ENCODE measurements around the gene IL3RA.

The IL3RA gene

GRCh38 chrX:1351981-1352714, 15.6 kb downstream of the IL3RA start:
- H3K79me2 ChIP-seq (ENCODE audit: control insufficient read depth, low read length), result no peaks in the 10 kb centered on the region
- H3K9me3 ChIP-seq (ENCODE audit: control insufficient read depth, insufficient read depth, low read length), result no peaks in the 10 kb centered on the region
- H4K20me1 ChIP-seq (ENCODE audit: control insufficient read depth, insufficient read depth, low read depth, low read length), result no peaks in the 10 kb centered on the region
- no peaks in the 10 kb centered on the region for H3K36me3 ChIP-seq (ENCODE audit: control insufficient read depth, low read length)
- no peak overlapping the region for H3K4me3 ChIP-seq (ENCODE audit: low read length)
- H3K9me2 ChIP-seq (replicated peaks; ENCODE audit: control insufficient read depth, low read length), result no peaks in the 10 kb centered on the region
- peaks cover 15% of the 10 kb centered on the region for H3K4me1 ChIP-seq (ENCODE audit: control insufficient read depth, low read length)
- H3K27me3 ChIP-seq (ENCODE audit: control insufficient read depth, low read length), result no peaks in the 10 kb centered on the region
- no peak overlapping the region for H3K27ac ChIP-seq (ENCODE audit: low read depth, low read length)
- H3F3A ChIP-seq (ENCODE audit: control insufficient read depth, insufficient read depth), result peaks cover 3% of the 10 kb centered on the region; the same call in 1 of the 2 replicates
- TF ChIP-seq CTCF (IDR thresholded peaks at IDR 0.05; ENCODE audit: low read depth, low read length, poor library complexity, severe bottlenecking) (no peak), EZH2phosphoT487 (IDR thresholded peaks at IDR 0.05; ENCODE audit: borderline replicate concordance, low read length) (no peak)
- H3K4me2 ChIP-seq (ENCODE audit: low read length), result no peak overlapping the region

- Histone ChIP-seq H3K36me3 (ENCODE audit: control insufficient read depth, low read length) (no peaks in the 10 kb centered on the region), H3K4me3 (ENCODE audit: low read length) (no peak overlapping the region)
These were observed 17.7 kb downstream of the IL3RA start for GRCh38 chrX:1354036-1355019.

More at GRCh38 chrX:1354036-1355019, 17.7 kb downstream of the IL3RA start:
- no peaks in the 10 kb centered on the region for H4K20me1 ChIP-seq (ENCODE audit: control insufficient read depth, insufficient read depth, low read depth, low read length)
- H3K9me2 ChIP-seq (replicated peaks; ENCODE audit: control insufficient read depth, low read length), result no peaks in the 10 kb centered on the region
- H3K9me3 ChIP-seq (ENCODE audit: control insufficient read depth, insufficient read depth, low read length), result no peaks in the 10 kb centered on the region
- H3K4me1 ChIP-seq (ENCODE audit: control insufficient read depth, low read length), result peaks cover 15% of the 10 kb centered on the region
- no peaks in the 10 kb centered on the region for H3K79me2 ChIP-seq (ENCODE audit: control insufficient read depth, low read length)
- H3K27ac ChIP-seq (ENCODE audit: low read depth, low read length), result no peak overlapping the region
- TF ChIP-seq CTCF (IDR thresholded peaks at IDR 0.05; ENCODE audit: low read depth, low read length, poor library complexity, severe bottlenecking) (no peak), EZH2phosphoT487 (IDR thresholded peaks at IDR 0.05; ENCODE audit: borderline replicate concordance, low read length) (no peak)
- no peak overlapping the region for H3K4me2 ChIP-seq (ENCODE audit: low read length)
- H3F3A ChIP-seq (ENCODE audit: control insufficient read depth, insufficient read depth), result peaks cover 3% of the 10 kb centered on the region; the same call in 1 of the 2 replicates
- no peaks in the 10 kb centered on the region for H3K27me3 ChIP-seq (ENCODE audit: control insufficient read depth, low read length)
